Heart left ventricle (tissue), 16 donors: Measurements from ENCODE around the gene SIL1. TPM values are rescaled to one million over a fixed set of nuclear protein-coding genes. Genes with fewer than 3 reads are reported as not detected.
"Not testable (repeated sequence)": the region's sequence is repeated elsewhere in the genome, so short reads cannot be mapped to it uniquely, and the experiment has no call there.

Source experiments
- ATAC-seq, 4 donors: fragments of 200-7000 bp; cut with Tn5 transposase; one replicate each; pipeline ENCODE4 v1.9.1; 2020 to 2022; ENCODE audit warnings: moderate library complexity in 4 of 4, mild to moderate bottlenecking in 3 of 4, moderate number of reproducible peaks in 1 of 4
- DNase-seq, 5 donors: peaks; one replicate each; pipeline ENCODE4 v3.0.0-alpha.2; 2020
- H3K27ac ChIP-seq, 12 donors: fragments of 200-600 bp; sonication (generic) in 4 of 12; one replicate each; pipeline versions ENCODE4 v1.5.0 to v1.8.0; 2016 to 2022; ENCODE audit warnings: mild to moderate bottlenecking in 2 of 12
- H3K27me3 ChIP-seq, 9 donors: fragments of 200-600 bp; sonication (generic) in 2 of 9; one replicate each; pipeline versions ENCODE4 v1.5.1 to v1.8.0; 2016 to 2022; ENCODE audit warnings: mild to moderate bottlenecking in 3 of 9
- H3K36me3 ChIP-seq, 9 donors: fragments of 200-600 bp; sonication (generic) in 2 of 9; one replicate each; pipeline versions ENCODE4 v1.5.0 to v1.8.0; 2018 to 2022; ENCODE audit warnings: mild to moderate bottlenecking in 2 of 9
- H3K4me1 ChIP-seq, 12 donors: fragments of 200-600 bp; sonication (generic) in 4 of 12; one replicate each; pipeline versions ENCODE4 v1.5.0 to v1.8.0; 2016 to 2022; ENCODE audit warnings: mild to moderate bottlenecking in 3 of 12
- H3K4me3 ChIP-seq, 12 donors: fragments of 200-600 bp; sonication (generic) in 4 of 12; one replicate each; pipeline versions ENCODE4 v1.5.0 to v1.8.0; 2017 to 2022; ENCODE audit warnings: mild to moderate bottlenecking in 9 of 12, moderate library complexity in 4 of 12
- H3K9me3 ChIP-seq, 12 donors: fragments of 200-600 bp; sonication (generic) in 4 of 12; one replicate each; pipeline versions ENCODE4 v1.5.0 to v1.8.0; 2016 to 2022; ENCODE audit warnings: mild to moderate bottlenecking in 1 of 12
- CTCF ChIP-seq, 12 donors: fragments of 200-600 bp; sonication (generic) in 4 of 12; IDR thresholded peaks; one replicate each; pipeline versions ENCODE4 v1.5.0 to v1.8.0; 2018 to 2022; ENCODE audit warnings: antibody characterized with exemption in 12 of 12, mild to moderate bottlenecking in 5 of 12
- POLR2A ChIP-seq, 2 donors: fragments of 450-650 bp; IDR thresholded peaks; one replicate each; pipeline ENCODE4 v1.6.1; 2017; ENCODE audit warnings: antibody characterized with exemption in 2 of 2, mild to moderate bottlenecking in 2 of 2, moderate library complexity in 2 of 2
- WGBS, 4 donors: extraction: QIAGEN DNeasy Blood & Tissue Kit in 2 of 4; methylation state at CpG; one replicate each; pipeline versions ENCODE4 v1.1.5 to v1.1.7; 2013 to 2018; 5-methylcytosine and 5-hydroxymethylcytosine counted together
- intact Hi-C, 10 donors: fragments of 100-400 bp; cut with DNase I; formaldehyde crosslinking; loops; one replicate each; pipeline versions ENCODE4 v1.11.1 to v1.14.2; 2022
- polyA plus RNA-seq, 2 donors: library from polyadenylated mRNA; stranded (reverse); fragments of 200-250 nt; gene quantifications; one replicate each; pipeline ENCODE4 v1.2.3, GENCODE V29; 2013
- total RNA-seq, 9 donors: library from RNA; depleted of rRNA in 2 of 9; stranded (reverse); fragments of >200 nt in 2 of 9; fragmentation: NEBNext Ultra II Directional in 3 of 9; extraction: Animal tissue kit (Norgen Biotek cat#: 25700) in 3 of 9; gene quantifications; one replicate each; pipeline versions ENCODE4 v1.1.0 to v1.2.4, GENCODE V29; 2016 to 2023
- donor health status: ischemic (EF 13 %, LVEDD 7.1; RV severe dilation, severe dysfunction).
- donor health status: healthy with polysubstance abuse.
- donor health status: DM: no; HTN: yes; CAD: no.
- donor health status: DM: no; HTN: no; CAD: no.
- donor health status: ischemic (EF 25% LVEDD 6.9; RV normal size, moderate dysfunction).
- donor health status: ischemic (EF 25% LVEDD 5.7; RV mildly dilated, moderate dysfunction).
- donor health status: healthy.
- donor health status: DM: yes; HTN: yes; CAD: no.
- donor health status: ischemic (EF 35%, LVEDD 5.7; RV mildly dilated, moderate dysfunction).
- donor health status: nonischemic (EF 11% LVEDD 7.7; RV severe dilation, severe dysfunction).
- donor health status: DM: yes; HTN: yes; CAD: no.
- donor health status: PGD.
- donor health status: ischemic (EF 29% LVEDD 5.4; RV normal size, mild dysfunction).
- donor health status: nonischemic (EF 23%, LVEDD 6.1; RV moderate dilation, normal function).

Gene SIL1
- total and polyA plus RNA-seq, 11 donors: 33.8 to 341 (median 40.2) TPM

GRCh38 chr5:139228201-139228803 lies 30.1 kb upstream of the SIL1 start:
- 93 to 96% (median 94%) methylated on average over 1 of the region's 1 CpG for WGBS, 4 donors
- no peak for TF ChIP-seq POLR2A (IDR thresholded peaks at IDR 0.05)
- Histone ChIP-seq H3K36me3 (no peaks in the 10 kb centered on the region), H3K27me3 (no peaks in the 10 kb centered on the region), H3K4me1 (no peaks in the 10 kb centered on the region), H3K4me3 (no peak overlapping the region), H3K9me3 (no peaks in the 10 kb centered on the region), H3K27ac (no peak overlapping the region)
- intact Hi-C loops: no loop called here
- DNase-seq (no peak), ATAC-seq (no peak)

GRCh38 chr5:139226131-139226530 lies 28.0 kb upstream of the SIL1 start:
- no peaks in the 10 kb centered on the region for H3K27me3 ChIP-seq

GRCh38 chr5:139223481-139223880 lies 25.3 kb upstream of the SIL1 start:
- no peak for ATAC-seq
- Histone ChIP-seq H3K27ac (no peak overlapping the region), H3K27me3 (no peaks in the 10 kb centered on the region), H3K36me3 (no peaks in the 10 kb centered on the region), H3K4me3 (no peak overlapping the region), H3K9me3 (no peaks in the 10 kb centered on the region), H3K4me1 (no peaks in the 10 kb centered on the region)
- intact Hi-C loops: no loop called here
- 95 to 96% (median 96%) methylated on average over 3 of the region's 3 CpGs for WGBS, 4 donors
- DNase-seq: no peak
- no peak for TF ChIP-seq POLR2A (IDR thresholded peaks at IDR 0.05)
- no peak for TF ChIP-seq CTCF (IDR thresholded peaks at IDR 0.05)

More at GRCh38 chr5:139226131-139226530, 28.0 kb upstream of the SIL1 start:
- Histone ChIP-seq H3K4me3 (no peak overlapping the region), H3K27ac (no peak overlapping the region), H3K4me1 (no peaks in the 10 kb centered on the region), H3K36me3 (no peaks in the 10 kb centered on the region), H3K9me3 (no peaks in the 10 kb centered on the region)
- no peak for DNase-seq
- no peak for ATAC-seq
- no peak for TF ChIP-seq POLR2A (IDR thresholded peaks at IDR 0.05)
- intact Hi-C loops: no loop called here
- 88 to 95% (median 92%) methylated on average over 2 of the region's 2 CpGs for WGBS, 4 donors

GRCh38 chr5:139222346-139222745 lies 24.2 kb upstream of the SIL1 start:
- Histone ChIP-seq H3K4me1 (no peaks in the 10 kb centered on the region), H3K4me3 (no peak overlapping the region), H3K36me3 (no peaks in the 10 kb centered on the region), H3K27me3 (no peaks in the 10 kb centered on the region), H3K9me3 (no peaks in the 10 kb centered on the region), H3K27ac (no peak overlapping the region)
- TF ChIP-seq CTCF (IDR thresholded peaks at IDR 0.05) (no peak), POLR2A (IDR thresholded peaks at IDR 0.05) (no peak)
- 40 to 53% (median 46%) methylated on average over 3 of the region's 3 CpGs for WGBS, 4 donors
- DNase-seq (no peak), ATAC-seq (no peak)
- intact Hi-C loops: no loop called here

- H3K4me3 ChIP-seq, H3K27me3 ChIP-seq, H3K27ac ChIP-seq, ATAC-seq, DNase-seq, H3K4me1 ChIP-seq, intact Hi-C loops, H3K9me3 ChIP-seq, H3K36me3 ChIP-seq: not testable (repeated sequence)
- WGBS, 4 donors: 90 to 96% (median 92%) methylated on average over 7 of the region's 7 CpGs
Observed at GRCh38 chr5:139218038-139218437, 19.9 kb upstream of the SIL1 start.
